Spleen (tissue), 13 donors: ENCODE measurements around the gene IGFBP6. TPM values are rescaled to one million over a fixed set of nuclear protein-coding genes. Genes with fewer than 3 reads are reported as not detected.

Experiments
- DNase-seq: peaks from one replicate; pipeline ENCODE4 v3.0.0-alpha.2; 2020
- H3K27ac ChIP-seq, 8 donors: fragments of 200-600 bp; sonication (generic) in 7 of 8; 1 replicate in 4 of 8; 2 replicates in 4 of 8; pipeline versions ENCODE4 v1.5.0 to v1.8.0; 2016 to 2021; ENCODE audit warnings: inconsistent platforms in 4 of 8, mild to moderate bottlenecking in 4 of 8, moderate library complexity in 1 of 8
- H3K27me3 ChIP-seq, 7 donors: fragments of 200-600 bp; sonication (generic) in 6 of 7; replicated peaks in 1 of 7; 1 replicate in 4 of 7; 2 replicates in 3 of 7; pipeline versions ENCODE4 v1.5.0 to v1.8.0; 2016 to 2021; ENCODE audit warnings: inconsistent platforms in 3 of 7, mild to moderate bottlenecking in 1 of 7
- H3K36me3 ChIP-seq, 6 donors: fragments of 200-600 bp; sonication (generic) in 5 of 6; 1 replicate in 4 of 6; 2 replicates in 2 of 6; pipeline versions ENCODE4 v1.5.0 to v1.8.0; 2016 to 2021; ENCODE audit warnings: inconsistent platforms in 2 of 6
- H3K4me1 ChIP-seq, 6 donors: fragments of 200-600 bp; sonication (generic) in 5 of 6; 1 replicate in 3 of 6; 2 replicates in 3 of 6; pipeline versions ENCODE4 v1.5.0 to v1.8.0; 2016 to 2021; ENCODE audit warnings: inconsistent platforms in 3 of 6
- H3K4me3 ChIP-seq, 8 donors: fragments of 200-600 bp; sonication (generic) in 7 of 8; 1 replicate in 4 of 8; 2 replicates in 4 of 8; pipeline versions ENCODE4 v1.5.0 to v1.8.0; 2016 to 2021; ENCODE audit warnings: inconsistent platforms in 4 of 8, mild to moderate bottlenecking in 4 of 8, moderate library complexity in 2 of 8
- H3K9me3 ChIP-seq, 8 donors: fragments of 200-600 bp; sonication (generic) in 7 of 8; 1 replicate in 4 of 8; 2 replicates in 4 of 8; pipeline versions ENCODE4 v1.5.0 to v1.8.0; 2016 to 2021; ENCODE audit warnings: inconsistent platforms in 4 of 8
- POLR2A ChIP-seq, 3 donors: fragments of 450-650 bp; IDR thresholded peaks; one replicate each; pipeline ENCODE4 v1.5.1; 2017; ENCODE audit warnings: antibody characterized with exemption in 3 of 3, mild to moderate bottlenecking in 1 of 3
- POLR2AphosphoS5 ChIP-seq, 3 donors: sonication (generic); formaldehyde crosslinking; IDR thresholded peaks; one replicate each; pipeline ENCODE4 v1.5.1; 2017; ENCODE audit warnings: antibody characterized with exemption in 3 of 3
- WGBS, 5 donors: extraction: QIAGEN DNeasy Blood & Tissue Kit in 3 of 5; methylation state at CpG; one replicate each; pipeline versions ENCODE4 v1.1.5 to v1.1.7; 2013 to 2018; 5-methylcytosine and 5-hydroxymethylcytosine counted together
- intact Hi-C: fragments of 100-400 bp; cut with DNase I; formaldehyde crosslinking; loops from one replicate; pipeline ENCODE4 v1.15.0; 2023; ENCODE audit warnings: low total_unique reads
- long read RNA-seq, 2 donors: transcript quantifications; one replicate each; lab custom pipeline, GENCODE V29; 2026
- polyA plus RNA-seq, 3 donors: library from polyadenylated mRNA; stranded (reverse); fragments of 200-250 nt; gene quantifications; one replicate each; pipeline ENCODE4 v1.2.1, GENCODE V29; 2013
- total RNA-seq, 7 donors: library from RNA; depleted of rRNA in 3 of 7; stranded (reverse); fragments of >200 nt in 3 of 7; fragmentation: NEBNext Ultra II Directional in 4 of 7; extraction: Animal tissue kit (Norgen Biotek cat#: 25700) in 4 of 7; gene quantifications; one replicate each; pipeline versions ENCODE4 v1.1.0 to v1.2.1, GENCODE V29; 2016 to 2021
- TF ChIP-seq, protein P1 (sequence below), 11 experiments: fragments of 200-600 bp in 7 of 11; fragments of 450-650 bp in 4 of 11; sonication (generic) in 4 of 11; IDR thresholded peaks in 8 of 11; conservative IDR thresholded peaks in 3 of 11; 1 replicate in 7 of 11; 2 replicates in 4 of 11; pipeline versions ENCODE4 v1.4.0 to v1.8.0; 2016 to 2021; ENCODE audit warnings: antibody characterized with exemption in 11 of 11, inconsistent platforms in 4 of 11, mild to moderate bottlenecking in 1 of 11
- donor health status: healthy with polysubstance abuse.
- donor health status: DM: no; HTN: no; CAD: no; lungs with moderate emphysema.
- donor health status: DM: no; HTN: no; CAD: no.
- donor health status: Bipolar disorder and iron deficiency.
- donor health status: healthy.
- donor health status: DM: no; HTN: no; CAD: no.
- donor health status: DM: yes; HTN: yes; CAD: no.

IGFBP6 gene, protein sequence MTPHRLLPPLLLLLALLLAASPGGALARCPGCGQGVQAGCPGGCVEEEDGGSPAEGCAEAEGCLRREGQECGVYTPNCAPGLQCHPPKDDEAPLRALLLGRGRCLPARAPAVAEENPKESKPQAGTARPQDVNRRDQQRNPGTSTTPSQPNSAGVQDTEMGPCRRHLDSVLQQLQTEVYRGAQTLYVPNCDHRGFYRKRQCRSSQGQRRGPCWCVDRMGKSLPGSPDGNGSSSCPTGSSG
- total RNA-seq (100 to 1,000 TPM in 2 of 7 donors, 10 to 100 TPM in 5; 35.2 to 183 (median 75.6) TPM), polyA plus RNA-seq (100 to 1,000 TPM in 2 of 3 donors, 10 to 100 TPM in 1; 37.1 to 144 (median 130) TPM)
- long read RNA-seq, donor 1, transcript IGFBP6-201 (4 exons, 1,169 nt), result major isoform, 24 of 24 reads
- long read RNA-seq, donor 1, partial matches to known transcripts, result 0 of 24 reads
- long read RNA-seq, donor 1, other reads (novel, unspliced or antisense), result 0 of 24 reads
- long read RNA-seq, donor 2, transcript IGFBP6-201 (4 exons, 1,169 nt), result major isoform, 30 of 30 reads
- long read RNA-seq, donor 2, partial matches to known transcripts, result 0 of 30 reads
- long read RNA-seq, donor 2, other reads (novel, unspliced or antisense), result 0 of 30 reads

DNA sequence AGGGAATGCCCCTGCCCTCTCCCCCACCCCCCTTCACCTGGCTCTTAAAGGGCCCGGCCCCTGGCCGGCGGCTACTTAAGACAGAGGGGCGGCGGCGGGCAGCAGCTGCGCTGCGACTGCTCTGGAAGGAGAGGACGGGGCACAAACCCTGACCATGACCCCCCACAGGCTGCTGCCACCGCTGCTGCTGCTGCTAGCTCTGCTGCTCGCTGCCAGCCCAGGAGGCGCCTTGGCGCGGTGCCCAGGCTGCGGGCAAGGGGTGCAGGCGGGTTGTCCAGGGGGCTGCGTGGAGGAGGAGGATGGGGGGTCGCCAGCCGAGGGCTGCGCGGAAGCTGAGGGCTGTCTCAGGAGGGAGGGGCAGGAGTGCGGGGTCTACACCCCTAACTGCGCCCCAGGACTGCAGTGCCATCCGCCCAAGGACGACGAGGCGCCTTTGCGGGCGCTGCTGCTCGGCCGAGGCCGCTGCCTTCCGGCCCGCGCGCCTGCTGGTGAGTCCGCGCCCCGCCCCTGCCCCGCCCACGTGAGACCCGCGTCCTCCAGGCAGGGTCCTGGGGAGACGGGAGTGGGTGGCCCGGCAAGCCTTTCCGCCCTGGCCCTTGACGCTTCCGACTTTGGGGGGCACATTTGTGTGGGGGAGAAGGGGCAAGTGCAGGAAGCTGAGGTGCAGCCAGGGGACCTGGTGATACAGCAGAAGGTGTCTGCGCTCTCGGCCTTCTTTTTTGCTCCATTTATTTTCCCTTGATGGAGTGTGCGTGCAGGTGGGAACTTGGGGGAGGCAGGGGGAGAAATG is at the start of gene IGFBP6:
TSS of gene IGFBP6 (plus strand) at position 104 of the 790 bp plus-strand sequence. CDS start at position 155, 51 bp downstream.
- no peaks in the 10 kb centered on the region for H3K9me3 ChIP-seq
- peak; percentile 93 for DNase-seq
- intact Hi-C loops, result loop anchor here (2.0 kb wide), 1 partner anchor 29 kb away; no protein-coding TSS in a partner anchor
- peaks cover 0 to 22% (median 0%) of the 10 kb centered on the region in 7 donors for H3K27me3 ChIP-seq
- H3K4me1 ChIP-seq, result peaks cover 9 to 86% (median 47%) of the 10 kb centered on the region in 6 donors
- 1 to 3% (median 2%) methylated on average over 11 to 51 of the region's 51 CpGs for WGBS, 5 donors
- no peak for TF ChIP-seq POLR2A (IDR thresholded peaks at IDR 0.05)
- TF ChIP-seq, protein P1, sequence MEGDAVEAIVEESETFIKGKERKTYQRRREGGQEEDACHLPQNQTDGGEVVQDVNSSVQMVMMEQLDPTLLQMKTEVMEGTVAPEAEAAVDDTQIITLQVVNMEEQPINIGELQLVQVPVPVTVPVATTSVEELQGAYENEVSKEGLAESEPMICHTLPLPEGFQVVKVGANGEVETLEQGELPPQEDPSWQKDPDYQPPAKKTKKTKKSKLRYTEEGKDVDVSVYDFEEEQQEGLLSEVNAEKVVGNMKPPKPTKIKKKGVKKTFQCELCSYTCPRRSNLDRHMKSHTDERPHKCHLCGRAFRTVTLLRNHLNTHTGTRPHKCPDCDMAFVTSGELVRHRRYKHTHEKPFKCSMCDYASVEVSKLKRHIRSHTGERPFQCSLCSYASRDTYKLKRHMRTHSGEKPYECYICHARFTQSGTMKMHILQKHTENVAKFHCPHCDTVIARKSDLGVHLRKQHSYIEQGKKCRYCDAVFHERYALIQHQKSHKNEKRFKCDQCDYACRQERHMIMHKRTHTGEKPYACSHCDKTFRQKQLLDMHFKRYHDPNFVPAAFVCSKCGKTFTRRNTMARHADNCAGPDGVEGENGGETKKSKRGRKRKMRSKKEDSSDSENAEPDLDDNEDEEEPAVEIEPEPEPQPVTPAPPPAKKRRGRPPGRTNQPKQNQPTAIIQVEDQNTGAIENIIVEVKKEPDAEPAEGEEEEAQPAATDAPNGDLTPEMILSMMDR (IDR thresholded peaks at IDR 0.05 in 8 of 11, conservative IDR thresholded peaks at IDR 0.05 in 3 of 11), result peak in 8 of 11 experiments; percentile 20 to 50 (median 36)
- TF ChIP-seq POLR2AphosphoS5 (IDR thresholded peaks at IDR 0.05), result peak; percentile 48 to 80 (median 77)
- peak within 1 kb of the TSS; percentile 32 to 75 (median 52) for H3K4me3 ChIP-seq
- peaks cover 0 to 9% (median 0%) of the 10 kb centered on the region in 6 donors for H3K36me3 ChIP-seq
- peak within 1 kb of the TSS; percentile 50 to 88 (median 84) for H3K27ac ChIP-seq

DNA sequence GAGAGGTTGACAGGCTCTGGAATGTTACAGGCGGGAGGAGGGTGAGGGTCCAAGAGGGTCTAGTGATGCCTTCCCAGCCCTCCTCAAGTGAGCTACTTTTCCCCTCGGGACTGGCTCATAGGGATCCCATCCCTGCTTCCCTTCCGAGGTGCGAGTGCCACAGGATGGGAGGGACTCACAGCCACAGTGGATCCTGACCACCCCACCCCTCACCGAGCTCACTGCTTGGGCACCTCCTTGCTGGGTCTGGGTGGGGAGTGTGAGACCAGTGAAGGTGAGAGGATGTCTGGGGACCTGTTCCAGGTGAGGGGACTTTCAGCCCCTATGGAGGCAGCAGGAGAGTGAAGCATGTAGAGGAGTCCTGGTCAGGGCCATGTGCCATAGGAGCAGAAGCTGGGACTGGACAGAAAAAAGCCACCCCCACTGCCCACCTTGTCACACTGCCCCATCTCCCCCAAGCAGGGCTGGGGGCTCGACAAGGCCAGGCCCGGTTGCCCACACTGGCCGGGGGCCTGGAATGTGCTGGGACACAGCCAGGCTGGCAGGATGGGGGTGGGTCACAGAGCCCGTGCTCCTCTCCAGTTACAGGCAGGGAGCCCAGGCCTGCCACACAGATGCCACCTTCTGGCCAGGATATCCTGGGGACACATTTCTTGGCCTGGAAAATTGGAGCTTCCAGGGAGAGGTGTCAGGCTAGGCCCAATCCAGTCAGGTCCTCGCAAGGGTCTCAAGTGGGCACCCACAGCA is 49.3 kb upstream of the IGFBP6 start:
- Histone ChIP-seq H3K9me3 (no peaks in the 10 kb centered on the region), H3K27me3 (peaks cover 0 to 9% (median 0%) of the 10 kb centered on the region in 7 donors), H3K27ac (peak overlapping the region; percentile 77 to 94 (median 89)), H3K36me3 (peaks cover 0 to 11% (median 0%) of the 10 kb centered on the region in 6 donors), H3K4me3 (peak overlapping the region in 7 of 8 donors; percentile 33 to 78 (median 59)), H3K4me1 (peaks cover 16 to 87% (median 52%) of the 10 kb centered on the region in 6 donors)
- peak; percentile 82 for DNase-seq
- intact Hi-C loops, result no loop called here
- TF ChIP-seq, protein P1 (IDR thresholded peaks at IDR 0.05 in 8 of 11, conservative IDR thresholded peaks at IDR 0.05 in 3 of 11), result no peak
- TF ChIP-seq POLR2AphosphoS5 (IDR thresholded peaks at IDR 0.05), result peak in 1 of 3 donors; percentile 68
- 52 to 77% (median 61%) methylated on average over 6 to 10 of the region's 10 CpGs for WGBS, 5 donors

DNA sequence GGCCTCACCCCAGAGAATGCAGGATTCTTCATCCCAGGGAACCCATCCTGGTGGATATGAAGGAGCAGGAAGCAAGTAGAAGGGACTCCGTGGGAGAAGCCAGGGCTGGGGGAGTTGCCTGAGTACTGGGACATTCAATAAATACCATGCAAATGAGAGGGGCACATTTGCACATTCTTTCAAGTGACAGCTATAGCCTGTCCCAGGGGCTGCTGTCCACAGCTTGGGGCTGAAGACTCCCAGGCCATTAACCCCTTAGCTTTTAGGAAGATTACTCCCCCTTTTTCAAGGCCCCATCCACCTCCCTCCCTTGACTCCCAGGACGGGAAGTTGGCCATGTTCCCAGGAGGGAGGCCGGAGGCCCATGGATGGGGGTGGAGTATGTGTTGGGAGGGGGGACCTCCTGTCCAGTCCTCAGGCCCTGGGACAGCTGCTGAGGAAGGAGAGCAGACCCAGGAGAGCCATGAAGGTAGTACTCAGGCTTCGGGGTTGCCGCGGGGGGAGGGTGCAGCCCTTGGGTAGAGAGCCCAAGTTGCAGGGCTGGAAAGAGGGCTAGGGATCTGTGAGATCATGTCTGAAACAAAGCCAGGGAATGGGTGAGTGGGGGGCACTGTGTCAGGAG is 48.6 kb upstream of the IGFBP6 start:
- peaks cover 0 to 9% (median 0%) of the 10 kb centered on the region in 7 donors for H3K27me3 ChIP-seq
- peak overlapping the region in 7 of 8 donors; percentile 16 to 78 (median 67) for H3K4me3 ChIP-seq
- intact Hi-C loops, result no loop called here
- TF ChIP-seq POLR2A (IDR thresholded peaks at IDR 0.05) (no peak), POLR2AphosphoS5 (IDR thresholded peaks at IDR 0.05) (peak in 2 of 3 donors; percentile 52 to 56)
- peaks cover 0 to 18% (median 0%) of the 10 kb centered on the region in 6 donors for H3K36me3 ChIP-seq
- H3K27ac ChIP-seq, result peak overlapping the region; percentile 77 to 94 (median 89)
- 59 to 77% (median 61%) methylated on average over 6 of the region's 6 CpGs for WGBS, 5 donors
- DNase-seq, result peak; percentile 81
- peaks cover 22 to 91% (median 57%) of the 10 kb centered on the region in 6 donors for H3K4me1 ChIP-seq
- no peaks in the 10 kb centered on the region for H3K9me3 ChIP-seq
